K562 (cell line): ENCODE results near the gene GYS1. TPM values are rescaled to one million over a fixed set of nuclear protein-coding genes. Genes with fewer than 3 reads are reported as not detected.

Experiments
- CXXC5 ChIP-seq: fragments of 250-450 bp; sonication (Bioruptor Pico); IDR thresholded peaks from 2 replicates; pipeline ENCODE4 v1.8.0; 2022; ENCODE audit warnings: inconsistent platforms, mild to moderate bottlenecking, moderate library complexity
- EP300 ChIP-seq: IDR thresholded peaks from 2 replicates; pipeline ENCODE4 v1.6.1; 2012; ENCODE audit warnings: low read length, improper control_type of control experiment
- FOXJ2 ChIP-seq: fragments of 200-800 bp; sonication (Bioruptor generic); IDR thresholded peaks from 2 replicates; pipeline ENCODE4 v1.6.1; 2016; ENCODE audit warnings: missing genetic modification characterization, missing compliant biosample characterization
- FOXO4 ChIP-seq: fragments of 450-650 bp; formaldehyde crosslinking; IDR thresholded peaks from 2 replicates; pipeline ENCODE4 v1.4.0; 2020; ENCODE audit warnings: mild to moderate bottlenecking, moderate library complexity
- FOXP4 ChIP-seq: sonication (generic); formaldehyde crosslinking; IDR thresholded peaks from 2 replicates; pipeline ENCODE4 v1.8.0; 2022; ENCODE audit warnings: mild to moderate bottlenecking, missing genetic modification reagents, borderline replicate concordance
- GTF2F1 ChIP-seq: IDR thresholded peaks from 2 replicates; pipeline ENCODE4 v1.6.1; 2011; ENCODE audit warnings: low read depth, low read length, improper control_type of control experiment
- HOXB6 ChIP-seq: fragments of 250-450 bp; sonication (Bioruptor Pico); IDR thresholded peaks from 2 replicates; pipeline ENCODE4 v1.5.1; 2022; ENCODE audit warnings: mild to moderate bottlenecking, borderline replicate concordance
- SUPT5H ChIP-seq: fragments of 450-650 bp; IDR thresholded peaks from 2 replicates; pipeline ENCODE4 v1.6.1; 2016
- TEAD1 ChIP-seq, 2 experiments: fragments of 450-650 bp in 1 of 2; sonication (generic) in 1 of 2; formaldehyde crosslinking; IDR thresholded peaks; 2 replicates each; pipeline versions ENCODE4 v1.4.0 to v1.8.0; 2020 to 2022; ENCODE audit warnings: mild to moderate bottlenecking in 2 of 2, missing genetic modification reagents in 1 of 2
- USF1 ChIP-seq: sonication (generic); formaldehyde crosslinking; IDR thresholded peaks from 2 replicates; pipeline ENCODE4 v1.9.0; 2022; ENCODE audit warnings: mild to moderate bottlenecking, missing genetic modification reagents
- XRCC5 ChIP-seq: fragments of 200-400 bp; formaldehyde crosslinking; IDR thresholded peaks from 2 replicates; pipeline ENCODE4 v1.6.1; 2017; ENCODE audit warnings: low read depth, mild to moderate bottlenecking, low read length
- polyA plus RNA-seq, 8 experiments: library from polyadenylated mRNA; depleted of rRNA in 4 of 8; stranded (reverse) in 5 of 8; unstranded in 3 of 8; fragments of >200 nt; fragmentation: Nextera tagmentation in 2 of 8; fragmentation: Illumina TruSeq in 1 of 8; extraction: Ambion mirVana in 2 of 8; extraction: Trizol in 1 of 8; gene quantifications; 2 replicates each; pipeline versions ENCODE4 v1.2.1 to v1.2.3, GENCODE V29; 2011 to 2014; ENCODE audit warnings: inconsistent platforms in 1 of 8, missing spikeins in 1 of 8
- total RNA-seq, 7 experiments: library from RNA; depleted of rRNA in 6 of 7; stranded (reverse); fragments of >200 nt in 6 of 7; fragmentation: Illumina TruSeq in 2 of 7; extraction: Trizol in 2 of 7; gene quantifications; 2 replicates each; pipeline versions ENCODE4 v1.2.1 to v1.2.3, GENCODE V29; 2011 to 2021; ENCODE audit warnings: low replicate concordance in 1 of 7

The GYS1 gene
- total and polyA plus RNA-seq, 9 of the 15 experiments (the other 6 are each of a cell fraction or from before 2014, with no cell fraction given): 1.9 to 31.1 (median 15.2) TPM

- TF ChIP-seq TEAD1 (CRISPR knock-in tag; IDR thresholded peaks at IDR 0.05) (no peak), USF1 (no peak), CXXC5 (CRISPR knock-in tag) (no peak), XRCC5 (no peak), SUPT5H (peak; percentile 32), EP300 (no peak), FOXJ2 (tag) (0 out of 2 replicates have a peak, but pooled peaks have one; percentile 12), HOXB6 (CRISPR knock-in tag) (no peak), FOXP4 (CRISPR knock-in tag) (peak; percentile 86; the same call in 1 of the 2 replicates), GTF2F1 (peak; percentile 20; the same call in 1 of the 2 replicates), FOXO4 (CRISPR knock-in tag) (no peak)
Observed at GRCh38 chr19:48968179-48968661, 24.9 kb downstream of the GYS1 start (continued).
